HepG2 (cell line): Measurements from ENCODE around the gene C2orf81. TPM values are rescaled to one million over a fixed set of nuclear protein-coding genes. Genes with fewer than 3 reads are reported as not detected.

Source experiments
- ARID3A ChIP-seq: IDR thresholded peaks from 2 replicates; pipeline ENCODE4 v1.6.1; 2012; ENCODE audit warnings: low read depth, low read length, improper control_type of control experiment
- KAT2B ChIP-seq: fragments of 150-350 bp; IDR thresholded peaks from 2 replicates; pipeline ENCODE4 v1.6.1; 2014; ENCODE audit warnings: low read depth, low read length, borderline replicate concordance
- RAD21 ChIP-seq: fragments of 450-650 bp; formaldehyde crosslinking; IDR thresholded peaks from 2 replicates; pipeline ENCODE4 v1.5.0; 2020; ENCODE audit warnings: mild to moderate bottlenecking
- RFX1 ChIP-seq: fragments of 450-650 bp; IDR thresholded peaks from 2 replicates; pipeline ENCODE4 v1.6.1; 2017
- TCF7 ChIP-seq: sonication (generic); IDR thresholded peaks from 2 replicates; pipeline ENCODE4 v1.6.1; 2016; ENCODE audit warnings: antibody characterized with exemption, low read depth
- TGIF2 ChIP-seq: IDR thresholded peaks from 2 replicates; pipeline ENCODE4 v1.6.1; 2016; ENCODE audit warnings: control low read depth, missing compliant biosample characterization
- USF2 ChIP-seq, 2 experiments: sonication (generic) in 1 of 2; formaldehyde crosslinking in 1 of 2; IDR thresholded peaks; 2 replicates each; pipeline versions ENCODE4 v1.5.1 to v1.6.1; 2011 to 2020; ENCODE audit warnings: borderline replicate concordance in 1 of 2, low read depth in 1 of 2, low read length in 1 of 2, mild to moderate bottlenecking in 1 of 2, missing genetic modification reagents in 1 of 2, moderate library complexity in 1 of 2
- ZBED4 ChIP-seq: sonication (generic); formaldehyde crosslinking; IDR thresholded peaks from 2 replicates; pipeline ENCODE4 v1.4.0; 2020; ENCODE audit warnings: missing genetic modification reagents, borderline replicate concordance
- ZBTB33 ChIP-seq: sonication (generic); formaldehyde crosslinking; IDR thresholded peaks from 2 replicates; pipeline ENCODE4 v1.4.0; 2020; ENCODE audit warnings: missing genetic modification reagents
- ZBTB43 ChIP-seq: sonication (generic); formaldehyde crosslinking; conservative IDR thresholded peaks from 2 replicates; pipeline ENCODE4 v1.4.0; 2020; ENCODE audit warnings: missing genetic modification reagents
- ZFAT ChIP-seq: sonication (generic); formaldehyde crosslinking; conservative IDR thresholded peaks from 2 replicates; pipeline ENCODE4 v1.8.1; 2023; ENCODE audit warnings: missing genetic modification reagents, inconsistent platforms
- ZFP36 ChIP-seq: fragments of 150-350 bp; IDR thresholded peaks from 2 replicates; pipeline ENCODE4 v1.6.1; 2018; ENCODE audit warnings: borderline replicate concordance, low read length, low read depth; ENCODE audit not compliant: partially characterized antibody
- ZNF276 ChIP-seq: sonication (generic); formaldehyde crosslinking; IDR thresholded peaks from 2 replicates; pipeline ENCODE4 v1.4.0; 2020; ENCODE audit warnings: mild to moderate bottlenecking, low read depth, missing genetic modification reagents
- ZNF644 ChIP-seq: IDR thresholded peaks from 2 replicates; pipeline ENCODE4 v1.6.1; 2016; ENCODE audit warnings: low read depth
- polyA plus RNA-seq, 8 experiments: library from polyadenylated mRNA; depleted of rRNA in 3 of 8; stranded (reverse) in 7 of 8; unstranded in 1 of 8; fragments of >200 nt; fragmentation: Illumina TruSeq in 4 of 8; extraction: Trizol in 4 of 8; gene quantifications; 2 replicates each; pipeline versions ENCODE4 v1.2.1 to v1.2.3, GENCODE V29; 2011 to 2016; ENCODE audit warnings: low read depth in 4 of 8, missing spikeins in 1 of 8, mixed read lengths in 1 of 8; ENCODE audit not compliant: insufficient read depth in 1 of 8
- total RNA-seq, 5 experiments: library from RNA; depleted of rRNA; stranded (reverse); fragments of >200 nt; fragmentation: Illumina TruSeq; extraction: Trizol; gene quantifications; 2 replicates each; pipeline ENCODE4 v1.2.3, GENCODE V29; 2016; ENCODE audit warnings: low read depth in 1 of 5

C2orf81 gene
- total and polyA plus RNA-seq, 2 of the 13 experiments (the other 11 are each of a cell fraction or from before 2014, with no cell fraction given): 0.15 to 0.17 TPM

- TF ChIP-seq ZFAT (CRISPR knock-in tag): no peak
- peak; percentile 93 for TF ChIP-seq RFX1
- peak; percentile 63; the same call in 1 of the 2 replicates for TF ChIP-seq ZBTB43
- no peak; the same call in 1 of the 2 replicates for TF ChIP-seq TCF7
- TF ChIP-seq TGIF2 (CRISPR knock-in tag): peak; percentile 97
- TF ChIP-seq ARID3A: peak; percentile 83
- peak; percentile 62; the same call in 1 of the 2 replicates for TF ChIP-seq ZNF276 (CRISPR knock-in tag)
- TF ChIP-seq USF2 (IDR thresholded peaks at IDR 0.05; ENCODE audit: low read depth, low read length): no peak
- no peak for TF ChIP-seq USF2 (CRISPR knock-in tag; IDR thresholded peaks at IDR 0.05; ENCODE audit: borderline replicate concordance)
- no peak for TF ChIP-seq ZFP36
- TF ChIP-seq RAD21 (CRISPR knock-in tag): peak; percentile 64
- TF ChIP-seq ZNF644 (CRISPR knock-in tag): peak; percentile 69; the same call in 1 of the 2 replicates
- no peak for TF ChIP-seq KAT2B
- peak; percentile 94 for TF ChIP-seq ZBED4
- TF ChIP-seq ZBTB33 (CRISPR knock-in tag): peak; percentile 82
Observed at GRCh38 chr2:74454654-74455511, 33.5 kb upstream of the C2orf81 start, which contains the start of gene INO80B (continued).
